AG08396 (cell line): Measurements from ENCODE around the gene ELOVL2.

Source experiments
- DNase-seq: peaks from one replicate; pipeline ENCODE4 v3.0.0; 2012; ENCODE audit warnings: low spot score, mixed read lengths

The ELOVL2 gene

GRCh38 chr6:10977231-10977968, 66.7 kb downstream of the ELOVL2 start:
- no peak for DNase-seq

DNA sequence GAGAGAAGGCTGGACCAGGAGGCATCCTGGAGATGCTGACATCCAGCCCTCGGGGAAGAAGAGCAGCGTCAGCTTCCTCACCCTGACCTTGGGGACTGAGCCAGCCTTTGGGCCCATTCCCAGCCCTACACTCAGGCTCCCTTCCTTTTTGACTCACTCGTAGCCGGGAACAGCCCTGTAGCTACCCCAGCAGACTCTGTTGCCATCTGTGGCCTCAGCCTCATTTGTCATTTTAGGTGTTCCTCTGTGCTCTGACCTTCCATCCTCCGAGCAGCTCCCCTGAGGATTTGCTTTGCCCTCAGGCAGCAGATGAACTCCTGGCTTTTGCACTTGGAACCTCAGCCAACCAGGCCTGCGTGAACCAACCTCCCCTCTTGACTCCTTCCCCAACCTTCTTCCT, 67.5 kb downstream of the ELOVL2 start:
- no peak for DNase-seq

GRCh38 chr6:10972196-10972595, 71.9 kb downstream of the ELOVL2 start:
- DNase-seq = no peak

GRCh38 chr6:10970731-10971130, 73.4 kb downstream of the ELOVL2 start:
- DNase-seq = no peak

DNA sequence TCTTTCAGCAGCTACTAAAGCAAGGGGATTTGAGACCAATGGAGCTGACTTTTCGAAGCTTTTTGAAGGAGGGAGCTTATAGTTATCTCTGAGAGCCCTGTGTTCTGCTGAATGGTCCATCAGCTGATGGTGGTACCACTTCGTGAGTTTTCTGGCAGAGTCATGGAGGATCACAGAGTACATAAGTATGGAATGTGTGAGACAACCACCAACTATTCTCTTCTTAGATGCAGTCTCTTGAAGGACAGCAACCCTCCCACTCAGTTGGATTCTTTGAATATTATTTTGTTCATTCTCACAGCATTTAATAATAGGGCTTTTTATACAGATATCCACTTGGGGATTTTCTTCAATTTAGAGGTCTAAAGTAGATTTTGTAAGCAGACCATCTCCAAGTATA, 75.3 kb downstream of the ELOVL2 start:
- DNase-seq = peak; percentile 21

- no peak for DNase-seq
These were observed 79.4 kb downstream of the ELOVL2 start for GRCh38 chr6:10964684-10965083.

DNA sequence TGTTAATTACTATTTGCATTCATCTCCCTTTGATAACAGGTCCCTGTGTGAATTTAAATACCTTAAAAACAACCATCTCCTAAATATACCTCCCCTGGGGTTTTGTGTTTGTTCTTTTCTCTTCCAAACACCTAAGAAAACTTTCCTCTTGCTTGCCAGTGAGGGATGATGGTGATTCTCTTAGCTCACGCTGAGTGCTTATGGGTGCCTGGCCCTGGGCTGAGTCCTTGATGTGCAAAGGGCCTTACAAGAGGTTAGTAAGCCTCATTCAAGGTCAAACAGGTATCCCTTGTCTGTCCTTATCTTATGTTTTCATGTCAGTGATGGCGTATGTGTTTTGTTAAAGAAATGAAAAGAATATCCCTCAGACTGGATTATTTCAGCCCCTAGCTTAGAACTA, 81.0 kb downstream of the ELOVL2 start:
- no peak for DNase-seq

- no peak for DNase-seq
These were observed 81.4 kb downstream of the ELOVL2 start for GRCh38 chr6:10962673-10963072.

DNA sequence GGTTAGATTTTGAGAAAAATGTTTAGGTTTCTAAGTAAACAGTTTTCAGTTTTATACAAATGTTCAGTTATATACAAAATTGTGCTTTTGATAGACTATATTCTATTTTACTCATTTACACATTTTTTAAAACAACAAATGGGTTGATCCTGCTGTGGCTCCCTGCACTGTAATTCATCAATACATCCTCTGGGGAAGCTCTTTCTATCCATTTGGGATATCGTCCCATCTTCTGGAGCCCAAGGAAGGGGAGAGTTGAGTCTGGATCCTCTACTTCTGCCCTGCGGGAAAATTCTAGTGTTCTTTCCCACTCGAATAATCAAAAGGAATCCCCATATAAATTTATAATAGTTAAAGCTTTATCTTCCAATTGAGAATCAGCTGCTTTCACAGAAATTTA, 82.3 kb downstream of the ELOVL2 start:
- no peak for DNase-seq

- no peak for DNase-seq
These were observed 83.9 kb downstream of the ELOVL2 start for GRCh38 chr6:10960171-10960570.

- no peak for DNase-seq
These were observed 86.7 kb downstream of the ELOVL2 start for GRCh38 chr6:10957414-10957886.

- DNase-seq = no peak
These were observed 87.3 kb downstream of the ELOVL2 start for GRCh38 chr6:10956776-10957175.

DNA sequence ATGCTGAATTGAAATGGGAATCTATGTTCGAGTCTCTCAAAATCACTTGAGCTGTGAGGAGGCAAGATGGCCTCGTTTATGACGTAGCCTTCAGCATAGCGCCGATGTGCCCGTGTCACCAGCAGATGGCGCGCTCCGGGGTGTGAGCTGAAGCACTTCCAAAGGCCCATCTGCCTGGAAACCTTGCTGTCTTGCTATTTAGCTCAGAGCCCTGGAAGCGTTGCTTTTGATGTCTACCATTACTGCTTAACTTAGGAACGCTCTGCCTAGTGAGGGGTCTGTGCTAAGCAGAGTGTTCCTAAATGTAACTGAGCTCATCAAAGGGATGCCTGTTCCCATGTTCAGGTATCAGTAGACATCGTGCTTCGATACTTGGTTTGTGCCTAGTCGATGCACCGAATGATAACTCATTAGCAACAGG, 89.5 kb downstream of the ELOVL2 start:
- DNase-seq = peak; percentile 68

DNA sequence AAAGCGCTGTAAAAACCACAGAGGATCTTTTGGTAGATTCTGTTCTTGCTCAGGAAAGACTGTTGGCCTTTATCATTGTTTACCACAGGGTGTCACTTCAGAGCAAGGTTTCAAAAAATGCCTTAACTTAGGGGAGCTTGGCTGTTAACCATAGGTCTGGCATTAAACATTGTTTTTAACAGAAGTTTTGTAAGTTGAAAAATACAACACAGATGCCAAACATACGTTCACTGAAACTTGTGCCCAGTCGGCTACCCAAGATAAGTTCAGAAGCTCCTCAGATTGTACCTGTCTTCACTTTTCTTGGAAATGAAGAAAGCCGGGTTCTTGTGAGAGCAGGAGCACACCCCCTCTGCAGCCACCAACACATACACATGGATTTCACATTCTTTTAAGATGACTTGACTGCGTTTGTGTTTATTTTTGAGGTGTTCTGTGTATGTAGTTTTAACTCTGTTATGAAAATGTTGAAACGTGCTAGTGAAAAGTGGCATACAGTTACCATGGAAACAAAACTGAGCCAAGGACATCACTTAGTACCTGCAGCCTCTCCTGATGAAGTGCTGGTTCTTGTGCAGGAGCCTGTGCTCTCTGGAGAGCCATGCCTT, 92.3 kb downstream of the ELOVL2 start:
- peak; percentile 45 for DNase-seq

- DNase-seq = no peak
These were observed 94.3 kb downstream of the ELOVL2 start for GRCh38 chr6:10949579-10950490.

DNA sequence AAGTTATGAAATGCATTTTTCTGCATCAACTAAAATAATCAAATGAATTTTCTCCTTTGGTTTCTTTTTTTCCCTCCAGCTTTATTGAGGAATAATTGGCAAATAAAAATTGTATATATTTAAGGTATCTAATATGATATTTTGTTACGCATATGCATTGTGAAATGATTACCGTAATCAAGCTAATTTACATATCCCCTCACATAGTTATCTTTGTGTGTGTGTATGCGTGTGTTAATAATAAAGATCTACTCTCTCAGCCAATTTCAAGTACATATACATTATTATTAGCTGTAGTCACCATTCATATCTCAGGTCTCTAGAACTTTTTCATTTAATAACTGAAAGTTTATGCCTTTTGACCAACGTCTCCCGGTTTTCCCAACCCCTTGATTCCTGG, 96.1 kb downstream of the ELOVL2 start:
- DNase-seq = no peak

DNA sequence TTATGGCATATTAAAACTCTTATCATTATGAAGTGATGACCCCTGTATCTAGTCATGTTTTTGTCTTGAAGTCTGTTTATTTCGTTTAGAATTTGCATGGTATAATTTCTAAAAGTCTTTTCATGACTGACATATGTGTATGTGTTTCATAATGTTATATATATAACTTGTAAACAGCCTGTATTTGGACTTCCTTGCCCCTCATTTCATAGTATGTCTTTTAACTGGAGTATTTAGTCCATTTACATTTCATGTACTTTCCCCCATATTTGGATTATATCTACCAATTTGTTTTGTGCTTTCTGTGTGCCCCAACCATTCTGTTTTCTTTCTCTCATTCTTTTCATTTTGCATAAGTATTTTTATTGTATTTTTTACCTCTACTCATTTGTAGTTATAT, 98.3 kb downstream of the ELOVL2 start:
- no peak for DNase-seq

DNA sequence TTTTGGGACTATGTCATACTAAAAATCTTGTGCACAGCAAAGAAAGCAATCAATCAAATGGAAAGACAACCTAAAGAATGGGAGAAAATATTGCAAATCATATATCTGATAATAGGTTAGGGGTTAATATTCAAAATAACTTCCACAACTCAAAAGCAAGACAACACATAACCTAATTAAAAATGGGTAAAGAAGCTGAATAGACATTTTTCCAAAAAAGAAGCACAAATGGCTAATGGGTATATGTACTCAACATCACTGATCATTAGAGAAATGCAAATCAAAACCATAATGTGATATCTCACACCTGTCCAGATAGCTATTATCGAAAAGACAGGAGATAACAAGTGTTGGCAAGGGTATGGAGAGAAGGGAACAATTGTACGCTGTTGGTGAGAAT, 104.3 kb downstream of the ELOVL2 start:
- DNase-seq = no peak

GRCh38 chr6:10933126-10933525, 111.0 kb downstream of the ELOVL2 start:
- no peak for DNase-seq
